ENCODE measurements around the gene ZNF644. TPM values are rescaled to one million over a fixed set of nuclear protein-coding genes. Genes with fewer than 3 reads are reported as not detected.

The ZNF644 gene
- total RNA-seq, 4 donors from 2014 or later, result 59.9 to 106 (median 71.3) TPM

GRCh38 chr1:91015794-91016550, 5.9 kb downstream of the ZNF644 start:
- no peak for TF ChIP-seq CTCF (IDR thresholded peaks at IDR 0.05; ENCODE audit: low read depth)

GRCh38 chr1:91015358-91015780, 6.5 kb downstream of the ZNF644 start:
- TF ChIP-seq CTCF (IDR thresholded peaks at IDR 0.05; ENCODE audit: low read depth), result no peak

GRCh38 chr1:91014475-91014874, 7.4 kb downstream of the ZNF644 start:
- no peak for TF ChIP-seq CTCF (IDR thresholded peaks at IDR 0.05; ENCODE audit: low read depth)

- no peak for TF ChIP-seq CTCF (IDR thresholded peaks at IDR 0.05; ENCODE audit: low read depth)
Measured at GRCh38 chr1:91013302-91013701, 8.5 kb downstream of the ZNF644 start.

DNA sequence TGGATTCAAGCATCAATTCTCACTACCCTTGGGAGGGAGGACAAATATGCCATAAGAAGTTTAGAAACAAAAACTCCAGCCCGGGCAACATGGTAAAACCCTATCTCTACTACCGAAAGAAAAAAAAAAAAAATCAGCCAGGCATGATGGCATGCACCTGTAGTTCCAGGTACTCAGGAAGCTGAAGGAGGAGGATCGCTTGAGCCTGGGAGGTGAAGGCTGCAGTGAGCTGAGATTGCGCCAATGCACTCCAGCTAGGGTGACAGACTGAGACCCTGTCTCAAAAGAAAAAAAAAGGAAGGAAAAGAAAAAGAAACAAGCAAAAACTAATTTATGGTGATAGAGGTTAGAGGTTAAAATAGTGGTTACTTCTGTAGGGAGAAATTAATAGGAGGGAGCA, 9.6 kb downstream of the ZNF644 start:
- no peak for TF ChIP-seq CTCF (IDR thresholded peaks at IDR 0.05; ENCODE audit: low read depth)

DNA sequence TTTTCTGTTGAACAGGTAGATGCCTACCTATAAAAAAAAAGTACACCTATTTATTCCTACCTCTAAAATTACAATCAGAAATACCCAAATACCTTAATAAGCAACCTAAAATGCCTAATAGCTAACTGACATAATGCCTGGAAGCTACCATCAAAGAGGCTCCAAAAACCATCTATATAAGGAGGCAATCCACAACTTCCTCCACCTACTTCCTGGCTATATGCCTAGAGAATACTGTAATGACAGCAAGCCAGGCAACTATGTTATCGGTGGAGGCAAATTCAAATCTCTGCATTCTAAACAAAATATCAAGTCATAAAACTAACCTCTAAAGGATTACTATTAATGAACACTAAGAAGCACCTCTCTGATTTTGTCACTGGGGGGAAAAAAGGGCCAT, 10.1 kb downstream of the ZNF644 start:
- no peak for TF ChIP-seq CTCF (IDR thresholded peaks at IDR 0.05; ENCODE audit: low read depth)

GRCh38 chr1:91007827-91008226, 14.0 kb downstream of the ZNF644 start:
- TF ChIP-seq CTCF (IDR thresholded peaks at IDR 0.05; ENCODE audit: low read depth), result no peak
